Testis (tissue), 3 donors: ENCODE measurements around the gene SMIM8. TPM values are rescaled to one million over a fixed set of nuclear protein-coding genes. Genes with fewer than 3 reads are reported as not detected.
"Not testable (repeated sequence)": the region's sequence is repeated elsewhere in the genome, so short reads cannot be mapped to it uniquely, and the experiment has no call there.

Source experiments
- DNase-seq: peaks from one replicate; pipeline ENCODE4 v3.0.0-alpha.2; 2019
- H3K27ac ChIP-seq, 2 donors: fragments of 200-600 bp; sonication (generic); one replicate each; pipeline ENCODE4 v1.5.1; 2019
- H3K27me3 ChIP-seq: fragments of 200-600 bp; sonication (generic); one replicate; pipeline ENCODE4 v1.5.1; 2019
- H3K36me3 ChIP-seq: fragments of 200-600 bp; sonication (generic); one replicate; pipeline ENCODE4 v1.5.1; 2017; ENCODE audit warnings: low read depth; ENCODE audit errors: missing control alignments
- H3K4me1 ChIP-seq: fragments of 200-600 bp; sonication (generic); one replicate; pipeline ENCODE4 v1.5.1; 2019
- H3K4me3 ChIP-seq, 2 donors: fragments of 200-600 bp; sonication (generic); one replicate each; pipeline ENCODE4 v1.5.1; 2017 to 2019
- H3K9me3 ChIP-seq: fragments of 200-600 bp; sonication (generic); one replicate; pipeline ENCODE4 v1.5.1; 2017
- CTCF ChIP-seq, 3 experiments: fragments of 450-650 bp in 2 of 3; fragments of 200-600 bp in 1 of 3; sonication (generic) in 1 of 3; IDR thresholded peaks; one replicate each; pipeline ENCODE4 v1.5.1; 2016 to 2019; ENCODE audit warnings: antibody characterized with exemption in 3 of 3, mild to moderate bottlenecking in 2 of 3, moderate library complexity in 1 of 3
- POLR2A ChIP-seq: fragments of 450-650 bp; IDR thresholded peaks from one replicate; pipeline ENCODE4 v1.6.1; 2017; ENCODE audit warnings: antibody characterized with exemption, mild to moderate bottlenecking, moderate library complexity
- WGBS, 2 donors: methylation state at CpG; one replicate each; pipeline ENCODE4 v1.1.5; 2018; 5-methylcytosine and 5-hydroxymethylcytosine counted together
- intact Hi-C: fragments of 100-400 bp; cut with DNase I; formaldehyde crosslinking; loops from one replicate; pipeline ENCODE4 v1.15.1; 2023; ENCODE audit warnings: low total_unique reads
- polyA plus RNA-seq: library from polyadenylated mRNA; stranded (reverse); fragments of 350-450 nt; fragmentation: Illumina TruSeq; extraction: RNeasy Lipid Tissue Mini Kit (QIAGEN cat#74804); gene quantifications from one replicate; pipeline ENCODE4 v1.2.3, GENCODE V29; 2014; ENCODE audit warnings: low read depth, low replicate concordance; ENCODE audit not compliant: insufficient read depth
- total RNA-seq, 2 donors: library from RNA; depleted of rRNA; stranded (reverse); fragments of >200 nt; gene quantifications; one replicate each; pipeline ENCODE4 v1.2.3, GENCODE V29; 2016

The SMIM8 gene
- total and polyA plus RNA-seq, 3 donors from 2014 or later = 8.5 to 15.6 (median 13.8) TPM

GRCh38 chr6:87289571-87289970 is 32.8 kb upstream of the SMIM8 start:
- H3K27me3 ChIP-seq = no peaks in the 10 kb centered on the region
- WGBS, 2 donors = 93 to 96% methylated on average over 3 of the region's 3 CpGs
- H3K27ac ChIP-seq = no peak overlapping the region
- TF ChIP-seq CTCF (IDR thresholded peaks at IDR 0.05) (no peak), POLR2A (no peak)
- no peaks in the 10 kb centered on the region for H3K9me3 ChIP-seq
- intact Hi-C loops = no loop called here
- DNase-seq = no peak
- H3K4me3 ChIP-seq = no peak overlapping the region
- no peaks in the 10 kb centered on the region for H3K36me3 ChIP-seq
- H3K4me1 ChIP-seq = no peaks in the 10 kb centered on the region

GRCh38 chr6:87291883-87292282 is 30.5 kb upstream of the SMIM8 start:
- 54 to 74% methylated on average over 2 of the region's 2 CpGs for WGBS, 2 donors
- no peak overlapping the region for H3K27ac ChIP-seq
- H3K4me3 ChIP-seq = no peak overlapping the region
- no peaks in the 10 kb centered on the region for H3K36me3 ChIP-seq
- no peak for TF ChIP-seq CTCF (IDR thresholded peaks at IDR 0.05)
- no peak for TF ChIP-seq POLR2A
- H3K4me1 ChIP-seq = no peaks in the 10 kb centered on the region
- intact Hi-C loops = no loop called here
- no peaks in the 10 kb centered on the region for H3K27me3 ChIP-seq
- H3K9me3 ChIP-seq = no peaks in the 10 kb centered on the region
- DNase-seq = no peak

- Histone ChIP-seq H3K36me3 (no peaks in the 10 kb centered on the region), H3K9me3 (no peaks in the 10 kb centered on the region), H3K4me1 (no peaks in the 10 kb centered on the region), H3K27me3 (no peaks in the 10 kb centered on the region), H3K27ac (no peak overlapping the region), H3K4me3 (no peak overlapping the region)
- TF ChIP-seq POLR2A (no peak), CTCF (IDR thresholded peaks at IDR 0.05) (no peak)
- WGBS, 2 donors = 81 to 84% methylated on average over 4 of the region's 4 CpGs
- DNase-seq = no peak
- intact Hi-C loops = no loop called here
Measured at GRCh38 chr6:87293526-87293925, 28.9 kb upstream of the SMIM8 start.

GRCh38 chr6:87297119-87297518 is 25.3 kb upstream of the SMIM8 start:
- Histone ChIP-seq H3K27ac (no peak overlapping the region), H3K36me3 (no peaks in the 10 kb centered on the region), H3K4me1 (no peaks in the 10 kb centered on the region), H3K9me3 (no peaks in the 10 kb centered on the region), H3K4me3 (no peak overlapping the region), H3K27me3 (no peaks in the 10 kb centered on the region)
- no peak for TF ChIP-seq POLR2A
- DNase-seq = no peak
- WGBS, 2 donors = 65 to 88% methylated on average over 1 of the region's 1 CpG
- intact Hi-C loops = no loop called here

GRCh38 chr6:87301277-87301676 is 21.1 kb upstream of the SMIM8 start:
- intact Hi-C loops, H3K4me3 ChIP-seq: not testable (repeated sequence)
- WGBS, 2 donors = 88 to 93% methylated on average over 8 to 9 of the region's 9 CpGs

GRCh38 chr6:87308970-87309369 is 13.4 kb upstream of the SMIM8 start:
- intact Hi-C loops = no loop called here
- Histone ChIP-seq H3K27me3 (no peaks in the 10 kb centered on the region), H3K4me1 (no peaks in the 10 kb centered on the region), H3K9me3 (no peaks in the 10 kb centered on the region), H3K27ac (no peak overlapping the region), H3K36me3 (no peaks in the 10 kb centered on the region), H3K4me3 (no peak overlapping the region)
- TF ChIP-seq POLR2A = no peak
- no peak for TF ChIP-seq CTCF (IDR thresholded peaks at IDR 0.05)
- no peak for DNase-seq
- 56 to 65% methylated on average over 4 of the region's 4 CpGs for WGBS, 2 donors

More at GRCh38 chr6:87301277-87301676, 21.1 kb upstream of the SMIM8 start:
- H3K4me1 ChIP-seq, DNase-seq, H3K36me3 ChIP-seq, H3K27me3 ChIP-seq, H3K9me3 ChIP-seq, H3K27ac ChIP-seq: not testable (repeated sequence)
